GM12873 (cell line): ENCODE measurements around the gene GNPTAB.
A peak's percentile ranks its signal among the peaks of the same experiment; 100 is the strongest.

Experiments
- TF ChIP-seq, protein P1 (sequence below): IDR thresholded peaks from 2 replicates; pipeline ENCODE4 v1.5.1; 2012; ENCODE audit warnings: low read depth, mild to moderate bottlenecking, moderate library complexity, low read length, control low read depth; ENCODE audit not compliant: insufficient read depth; ENCODE audit errors: missing control alignments

GNPTAB gene

DNA sequence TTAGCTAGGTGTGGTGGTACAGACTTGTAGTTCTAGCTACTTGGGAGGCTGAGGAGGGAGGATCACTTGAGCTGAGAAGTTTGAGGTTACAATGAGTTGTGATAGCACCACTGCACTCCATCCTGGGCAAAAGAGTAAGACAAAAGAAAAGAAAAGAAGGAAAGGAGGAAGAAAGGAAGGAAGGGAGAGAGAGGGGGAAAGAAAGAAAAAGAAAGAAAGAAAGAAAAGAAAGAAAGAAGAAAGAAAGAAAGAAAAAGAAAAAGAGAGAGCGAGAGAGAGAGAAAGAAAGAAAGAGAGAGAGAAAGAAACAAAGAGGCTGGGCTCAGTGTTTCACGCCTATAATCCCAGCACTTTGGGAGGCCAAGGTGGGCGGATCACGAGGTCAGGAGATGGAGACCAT, 10.3 kb upstream of the GNPTAB start:
- TF ChIP-seq, protein P1, sequence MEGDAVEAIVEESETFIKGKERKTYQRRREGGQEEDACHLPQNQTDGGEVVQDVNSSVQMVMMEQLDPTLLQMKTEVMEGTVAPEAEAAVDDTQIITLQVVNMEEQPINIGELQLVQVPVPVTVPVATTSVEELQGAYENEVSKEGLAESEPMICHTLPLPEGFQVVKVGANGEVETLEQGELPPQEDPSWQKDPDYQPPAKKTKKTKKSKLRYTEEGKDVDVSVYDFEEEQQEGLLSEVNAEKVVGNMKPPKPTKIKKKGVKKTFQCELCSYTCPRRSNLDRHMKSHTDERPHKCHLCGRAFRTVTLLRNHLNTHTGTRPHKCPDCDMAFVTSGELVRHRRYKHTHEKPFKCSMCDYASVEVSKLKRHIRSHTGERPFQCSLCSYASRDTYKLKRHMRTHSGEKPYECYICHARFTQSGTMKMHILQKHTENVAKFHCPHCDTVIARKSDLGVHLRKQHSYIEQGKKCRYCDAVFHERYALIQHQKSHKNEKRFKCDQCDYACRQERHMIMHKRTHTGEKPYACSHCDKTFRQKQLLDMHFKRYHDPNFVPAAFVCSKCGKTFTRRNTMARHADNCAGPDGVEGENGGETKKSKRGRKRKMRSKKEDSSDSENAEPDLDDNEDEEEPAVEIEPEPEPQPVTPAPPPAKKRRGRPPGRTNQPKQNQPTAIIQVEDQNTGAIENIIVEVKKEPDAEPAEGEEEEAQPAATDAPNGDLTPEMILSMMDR: no peak

DNA sequence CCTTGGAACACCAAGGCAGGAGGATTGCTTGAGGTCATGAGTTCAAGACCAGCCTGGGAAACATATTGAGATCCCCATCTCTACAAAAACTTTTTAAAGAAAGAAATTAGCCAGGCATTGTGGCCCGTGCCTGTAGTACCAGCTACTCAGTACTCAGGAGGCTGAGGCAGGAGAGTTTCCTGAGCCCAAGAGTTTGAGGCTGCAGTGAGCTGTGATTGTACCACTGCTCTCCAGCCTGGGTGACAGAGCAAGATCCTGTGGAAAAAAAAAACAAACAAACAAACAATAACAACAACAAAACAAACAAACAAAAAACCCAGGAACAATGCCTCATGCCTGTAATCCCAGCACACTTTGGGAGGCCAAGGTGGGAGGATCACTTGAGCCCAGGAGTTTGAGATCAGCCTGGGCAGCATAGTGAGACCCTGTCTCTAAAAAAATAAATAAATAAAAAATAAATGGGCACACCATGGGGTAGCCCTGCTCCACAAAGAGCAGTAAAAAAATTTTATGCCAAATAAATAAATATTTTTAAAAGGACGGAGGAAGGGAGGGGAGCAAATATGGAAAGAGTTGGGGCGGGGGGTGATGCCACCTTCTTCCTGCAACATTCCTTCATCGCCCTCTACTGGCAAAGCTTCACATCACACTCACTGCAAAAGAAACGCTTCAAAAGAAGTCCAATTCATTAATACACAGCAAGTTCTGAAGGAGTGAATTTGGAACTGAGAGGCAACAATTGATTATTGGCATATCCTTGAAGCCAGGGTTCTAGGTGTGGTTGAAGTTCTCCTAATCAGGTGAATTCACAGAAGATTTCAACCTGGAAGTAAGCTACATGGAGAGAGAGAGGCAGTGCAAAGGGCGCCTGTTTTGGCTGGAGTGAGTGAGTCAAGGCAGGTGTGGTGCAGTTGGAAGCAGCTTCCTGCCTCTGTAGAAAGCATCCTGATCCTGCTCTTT, 8.8 kb upstream of the GNPTAB start:
- TF ChIP-seq, protein P1: peak; percentile 88

DNA sequence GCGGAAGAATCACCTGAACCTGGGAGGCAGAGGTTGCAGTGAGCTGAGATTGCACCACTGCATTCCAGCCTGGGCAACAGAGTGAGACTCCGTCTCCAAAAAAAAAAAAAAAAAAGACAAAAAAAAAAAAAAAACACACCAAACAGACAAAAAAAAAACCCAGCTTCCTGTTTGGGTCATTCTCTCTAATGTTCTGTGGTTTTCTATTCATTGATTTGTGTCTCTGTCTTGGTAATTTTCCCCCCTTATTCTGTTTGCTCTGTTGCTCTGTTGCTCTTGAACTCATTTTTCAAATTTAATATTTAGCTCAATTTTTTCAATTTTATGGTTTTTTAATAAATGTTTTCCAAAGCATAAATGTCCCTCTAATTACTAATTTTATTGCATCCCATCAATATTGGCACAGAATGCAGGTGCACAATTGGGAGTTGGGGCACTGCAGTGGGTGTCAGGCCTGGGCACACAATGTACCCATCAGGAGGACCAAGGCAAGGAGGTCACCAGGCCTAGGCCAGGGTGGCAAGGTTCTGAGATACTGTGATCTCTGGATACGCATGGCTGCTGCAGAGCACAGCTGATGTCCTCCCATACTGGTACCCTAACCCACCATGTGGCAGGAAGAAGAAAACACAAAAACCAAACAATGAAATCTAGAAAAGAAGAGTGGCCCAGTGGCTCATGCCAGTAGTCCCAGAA, 8.0 kb upstream of the GNPTAB start:
- TF ChIP-seq, protein P1: peak; percentile 6

DNA sequence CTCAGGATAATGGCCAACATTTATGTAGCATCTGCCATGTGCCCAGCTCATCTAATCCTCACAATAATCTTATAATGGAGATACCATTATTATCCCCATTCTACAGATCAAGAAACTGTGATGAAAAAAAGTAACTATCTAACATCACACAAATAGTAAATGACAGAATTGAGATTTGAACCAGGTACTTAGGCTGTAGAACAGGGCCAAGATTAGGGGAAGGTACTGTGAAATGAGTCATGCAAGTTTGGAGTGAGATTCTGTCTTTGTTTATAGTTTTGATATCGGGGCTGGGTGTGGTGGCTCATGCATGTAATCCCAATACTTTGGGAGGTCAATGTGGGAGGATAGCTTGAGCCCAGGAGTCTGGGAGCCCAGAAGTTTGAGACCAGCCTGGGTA, 1.3 kb upstream of the GNPTAB start:
- TF ChIP-seq, protein P1: no peak

DNA sequence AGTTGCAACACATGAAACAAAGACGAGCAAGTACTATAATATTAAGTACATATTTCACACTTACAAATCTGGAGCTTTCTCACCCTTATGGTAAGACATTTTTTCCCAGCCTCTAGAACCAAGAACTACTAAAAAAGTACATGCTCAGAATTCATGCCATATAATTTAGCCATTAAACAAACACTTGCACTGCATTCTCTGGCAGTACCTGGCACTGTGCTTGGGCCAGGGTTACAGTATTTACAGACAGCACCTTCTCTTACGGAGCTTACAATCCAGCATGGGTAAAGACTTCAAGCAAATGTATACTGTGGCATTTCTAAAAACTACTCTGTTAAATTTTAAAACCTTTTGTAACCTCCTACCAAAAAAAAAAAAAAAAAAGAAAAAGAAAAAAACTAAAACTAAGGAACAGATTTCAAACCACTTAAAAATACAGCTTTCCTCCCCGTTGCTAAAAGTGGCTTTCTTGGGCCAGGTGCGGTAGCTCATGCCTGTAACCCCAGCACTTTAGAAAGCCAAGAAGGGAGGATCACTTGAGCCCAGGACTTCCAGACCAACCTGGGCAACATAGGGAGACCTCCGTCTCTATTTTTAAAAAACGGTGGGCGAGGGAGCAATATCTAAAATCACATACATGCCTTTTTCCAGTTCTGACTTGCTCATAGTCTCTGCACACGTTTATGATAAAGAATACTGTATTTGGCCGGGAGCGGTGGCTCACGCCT, 956 bp downstream of the GNPTAB start:
- TF ChIP-seq, protein P1: no peak

DNA sequence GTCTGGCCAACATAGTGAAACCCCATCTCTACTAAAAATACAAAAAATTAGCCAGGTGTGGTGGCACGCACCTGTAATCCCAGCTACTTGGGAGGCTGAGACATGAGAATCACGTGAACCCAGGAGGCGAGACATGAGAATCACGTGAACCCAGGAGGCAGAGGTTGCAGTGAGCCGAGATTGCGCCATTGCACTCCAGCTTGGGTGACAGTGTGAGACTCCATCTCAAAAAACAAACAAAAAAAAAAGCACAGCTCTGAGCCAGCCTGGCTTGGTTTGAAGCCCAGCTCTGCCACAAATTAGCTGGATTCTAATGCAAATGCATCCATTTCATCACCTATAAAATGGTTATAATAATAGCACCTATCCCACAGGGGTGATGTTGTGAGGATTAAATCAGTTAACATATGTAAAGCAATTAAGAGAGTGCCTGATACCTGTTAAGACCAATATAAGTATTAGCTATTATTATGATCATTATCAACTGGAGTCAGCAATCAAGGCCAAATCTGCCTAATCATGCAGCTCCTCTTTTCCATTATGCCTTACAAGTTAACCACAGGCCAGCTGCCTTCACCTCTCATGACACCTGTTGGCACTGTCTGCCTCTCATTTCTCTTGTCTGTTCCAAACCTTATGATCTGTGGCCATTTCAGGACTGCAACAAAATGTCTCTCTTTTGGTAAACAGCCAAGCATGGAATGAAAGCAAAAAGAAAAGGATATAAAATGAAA, 2.1 kb downstream of the GNPTAB start:
- TF ChIP-seq, protein P1: no peak
